Thoracic aorta (tissue), 2 donors: Measurements from ENCODE around the gene SMYD2. TPM values are rescaled to one million over a fixed set of nuclear protein-coding genes. Genes with fewer than 3 reads are reported as not detected.

Source experiments
- ATAC-seq: fragments of 150-250 bp; one replicate; pipeline ENCODE4 v1.8.0; 2017; ENCODE audit warnings: low read depth; ENCODE audit not compliant: insufficient number of reproducible peaks, low FRiP score
- DNase-seq: peaks from one replicate; pipeline ENCODE4 v3.0.0-alpha.2; 2020; ENCODE audit warnings: low spot score
- H3K27ac ChIP-seq, 2 donors: fragments of 200-600 bp; sonication (generic); 1 replicate in 1 of 2; 2 replicates in 1 of 2; pipeline ENCODE4 v1.5.1; 2016; ENCODE audit warnings: mild to moderate bottlenecking in 2 of 2, moderate library complexity in 2 of 2
- H3K27me3 ChIP-seq: fragments of 200-600 bp; sonication (generic); replicated peaks from 2 replicates; pipeline ENCODE4 v1.6.0; 2016; ENCODE audit warnings: mild to moderate bottlenecking; ENCODE audit not compliant: insufficient read depth
- H3K36me3 ChIP-seq: fragments of 200-600 bp; sonication (generic); one replicate; pipeline ENCODE4 v1.5.1; 2016
- H3K4me1 ChIP-seq, 2 donors: fragments of 200-600 bp; sonication (generic); 1 replicate in 1 of 2; 2 replicates in 1 of 2; pipeline versions ENCODE4 v1.5.1 to v1.6.0; 2016; ENCODE audit warnings: low read depth in 2 of 2, mild to moderate bottlenecking in 1 of 2; ENCODE audit not compliant: control insufficient read depth in 1 of 2
- H3K4me3 ChIP-seq: fragments of 200-600 bp; sonication (generic); 2 replicates; pipeline ENCODE4 v1.5.1; 2016; ENCODE audit warnings: mild to moderate bottlenecking
- H3K9me3 ChIP-seq: fragments of 200-600 bp; sonication (generic); 2 replicates; pipeline ENCODE4 v1.5.1; 2016
- total RNA-seq, 2 donors: library from RNA; depleted of rRNA; stranded (reverse); fragments of >200 nt; gene quantifications; one replicate each; pipeline versions ENCODE4 v1.1.0 to v1.2.3, GENCODE V29; 2016
- TF ChIP-seq, protein P1 (sequence below): fragments of 200-600 bp; sonication (generic); IDR thresholded peaks from one replicate; pipeline ENCODE4 v1.5.1; 2019; ENCODE audit warnings: antibody characterized with exemption

Gene SMYD2
- total RNA-seq, 2 donors from 2014 or later, result 10.9 to 13.4 TPM

DNA sequence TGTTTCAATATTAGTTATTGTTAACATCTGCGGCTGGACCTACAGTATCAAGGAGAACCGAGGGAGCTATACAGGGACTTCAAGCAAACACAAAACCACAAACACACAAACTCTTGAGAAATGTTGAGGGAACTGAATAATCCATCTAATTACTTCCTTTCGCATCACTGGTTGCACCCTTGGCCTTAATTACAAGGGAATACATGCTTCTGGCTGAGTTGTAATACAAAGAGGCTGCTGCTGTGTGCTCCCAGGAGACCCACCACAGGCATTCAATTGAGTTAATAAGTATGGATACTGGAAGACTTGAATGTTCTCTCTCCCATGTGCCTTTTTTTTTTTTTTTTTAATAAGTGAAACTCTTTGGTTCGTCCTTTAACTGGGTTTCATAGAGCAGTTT is 16.8 kb upstream of the SMYD2 start:
- H3K27me3 ChIP-seq, result peaks cover 6% of the 10 kb centered on the region
- H3K4me3 ChIP-seq, result no peak overlapping the region
- TF ChIP-seq, protein P1, sequence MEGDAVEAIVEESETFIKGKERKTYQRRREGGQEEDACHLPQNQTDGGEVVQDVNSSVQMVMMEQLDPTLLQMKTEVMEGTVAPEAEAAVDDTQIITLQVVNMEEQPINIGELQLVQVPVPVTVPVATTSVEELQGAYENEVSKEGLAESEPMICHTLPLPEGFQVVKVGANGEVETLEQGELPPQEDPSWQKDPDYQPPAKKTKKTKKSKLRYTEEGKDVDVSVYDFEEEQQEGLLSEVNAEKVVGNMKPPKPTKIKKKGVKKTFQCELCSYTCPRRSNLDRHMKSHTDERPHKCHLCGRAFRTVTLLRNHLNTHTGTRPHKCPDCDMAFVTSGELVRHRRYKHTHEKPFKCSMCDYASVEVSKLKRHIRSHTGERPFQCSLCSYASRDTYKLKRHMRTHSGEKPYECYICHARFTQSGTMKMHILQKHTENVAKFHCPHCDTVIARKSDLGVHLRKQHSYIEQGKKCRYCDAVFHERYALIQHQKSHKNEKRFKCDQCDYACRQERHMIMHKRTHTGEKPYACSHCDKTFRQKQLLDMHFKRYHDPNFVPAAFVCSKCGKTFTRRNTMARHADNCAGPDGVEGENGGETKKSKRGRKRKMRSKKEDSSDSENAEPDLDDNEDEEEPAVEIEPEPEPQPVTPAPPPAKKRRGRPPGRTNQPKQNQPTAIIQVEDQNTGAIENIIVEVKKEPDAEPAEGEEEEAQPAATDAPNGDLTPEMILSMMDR, result no peak
- no peaks in the 10 kb centered on the region for H3K36me3 ChIP-seq
- no peak for ATAC-seq
- no peaks in the 10 kb centered on the region for H3K9me3 ChIP-seq
- no peak overlapping the region for H3K27ac ChIP-seq
- H3K4me1 ChIP-seq, result peaks cover 0 to 4% of the 10 kb centered on the region in 2 donors
- no peak for DNase-seq

DNA sequence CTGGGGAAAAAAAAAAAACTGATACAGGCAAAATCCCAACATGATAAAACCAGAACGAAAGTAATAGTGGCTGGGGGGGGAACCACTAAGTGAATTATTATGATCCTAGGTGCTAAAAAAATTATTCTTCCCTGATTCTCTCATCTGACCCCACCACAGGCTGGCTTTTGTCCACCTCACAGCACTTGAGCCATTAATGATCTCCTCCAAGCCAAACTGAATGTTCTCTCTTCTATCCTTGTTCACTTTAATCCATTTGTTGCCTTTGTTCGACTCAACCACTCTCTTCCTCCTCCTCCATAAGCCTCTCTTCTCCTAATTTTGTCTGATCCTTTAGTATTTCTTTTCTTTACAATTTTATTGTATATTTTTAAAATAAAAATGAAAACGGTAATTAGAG is 16.0 kb upstream of the SMYD2 start:
- no peak for ATAC-seq

DNA sequence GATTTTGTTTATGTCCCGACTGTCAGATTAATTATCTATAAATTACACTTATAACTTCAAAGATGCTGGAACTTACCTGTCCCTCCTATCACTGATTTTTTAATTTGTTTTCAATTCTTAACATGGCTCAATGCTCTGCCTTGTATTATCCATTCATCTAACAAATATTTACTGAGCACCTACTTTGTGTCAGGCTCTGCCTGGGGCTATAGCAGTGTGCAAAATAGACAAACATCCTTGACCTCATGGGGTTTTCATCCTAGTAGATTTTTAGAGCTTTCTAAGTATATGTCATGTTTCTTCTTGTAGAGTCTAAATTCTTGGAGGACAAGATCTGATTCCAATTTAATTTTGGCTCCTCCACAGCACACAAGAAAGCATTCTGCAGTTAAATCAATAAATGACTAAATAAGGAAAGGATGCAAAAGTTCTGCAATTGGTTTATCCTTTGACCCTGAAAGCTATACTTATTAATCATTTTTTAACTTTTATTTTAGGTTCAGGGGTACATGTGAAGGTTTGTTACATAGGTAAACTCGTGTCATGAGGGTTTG is 10.8 kb upstream of the SMYD2 start:
- H3K27me3 ChIP-seq, result peaks cover 6% of the 10 kb centered on the region

More for the DNA sequence above, 16.0 kb upstream of the SMYD2 start:
- no peaks in the 10 kb centered on the region for H3K9me3 ChIP-seq
- peaks cover 6% of the 10 kb centered on the region for H3K27me3 ChIP-seq
- no peaks in the 10 kb centered on the region for H3K36me3 ChIP-seq
- H3K4me1 ChIP-seq, result peaks cover 0 to 4% of the 10 kb centered on the region in 2 donors
- H3K4me3 ChIP-seq, result no peak overlapping the region
- no peak for DNase-seq
- no peak overlapping the region for H3K27ac ChIP-seq
- TF ChIP-seq, protein P1, result no peak

DNA sequence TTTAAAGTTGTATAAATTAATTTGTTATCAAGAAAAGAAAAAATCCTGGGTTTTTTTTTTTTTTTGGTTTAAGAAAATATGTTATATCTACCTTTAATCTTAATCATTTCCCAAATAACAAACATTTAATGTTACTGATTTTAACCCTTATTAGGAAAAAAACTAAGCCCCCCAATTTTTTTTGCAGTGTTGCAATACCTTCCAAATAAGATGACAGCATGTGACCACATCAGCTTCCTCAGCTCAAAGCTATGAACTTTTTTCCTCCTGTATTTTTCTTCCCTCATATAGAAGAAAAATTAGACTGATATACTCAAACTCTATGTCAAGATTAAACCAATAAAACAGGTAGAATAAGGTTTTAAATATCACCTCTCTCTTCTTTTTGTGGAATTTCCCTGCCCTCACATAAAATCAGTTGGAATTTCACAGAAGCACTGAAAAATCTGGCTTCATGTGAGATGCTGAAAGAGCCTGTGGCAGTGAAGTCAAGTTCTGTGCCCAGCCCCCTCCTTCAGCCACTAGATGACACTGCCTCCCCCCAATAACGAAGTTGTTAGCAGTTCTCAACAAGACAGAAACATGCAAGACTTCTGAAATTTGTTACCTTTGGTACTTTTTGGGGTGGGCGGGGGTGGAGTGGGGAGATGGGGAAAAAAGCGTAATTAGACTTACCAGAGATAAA is 9.6 kb upstream of the SMYD2 start:
- TF ChIP-seq, protein P1, result no peak
- no peaks in the 10 kb centered on the region for H3K36me3 ChIP-seq
- no peaks in the 10 kb centered on the region for H3K9me3 ChIP-seq
- H3K27ac ChIP-seq, result no peak overlapping the region
- peaks cover 6% of the 10 kb centered on the region for H3K27me3 ChIP-seq
- no peak overlapping the region for H3K4me3 ChIP-seq
- DNase-seq (no peak), ATAC-seq (no peak)
- no peaks in the 10 kb centered on the region for H3K4me1 ChIP-seq

More for the DNA sequence above, 10.8 kb upstream of the SMYD2 start:
- H3K9me3 ChIP-seq, result no peaks in the 10 kb centered on the region
- H3K36me3 ChIP-seq, result no peaks in the 10 kb centered on the region
- ATAC-seq (no peak), DNase-seq (no peak)
- TF ChIP-seq, protein P1, result no peak
- no peak overlapping the region for H3K4me3 ChIP-seq
- H3K27ac ChIP-seq, result no peak overlapping the region
- no peaks in the 10 kb centered on the region for H3K4me1 ChIP-seq

DNA sequence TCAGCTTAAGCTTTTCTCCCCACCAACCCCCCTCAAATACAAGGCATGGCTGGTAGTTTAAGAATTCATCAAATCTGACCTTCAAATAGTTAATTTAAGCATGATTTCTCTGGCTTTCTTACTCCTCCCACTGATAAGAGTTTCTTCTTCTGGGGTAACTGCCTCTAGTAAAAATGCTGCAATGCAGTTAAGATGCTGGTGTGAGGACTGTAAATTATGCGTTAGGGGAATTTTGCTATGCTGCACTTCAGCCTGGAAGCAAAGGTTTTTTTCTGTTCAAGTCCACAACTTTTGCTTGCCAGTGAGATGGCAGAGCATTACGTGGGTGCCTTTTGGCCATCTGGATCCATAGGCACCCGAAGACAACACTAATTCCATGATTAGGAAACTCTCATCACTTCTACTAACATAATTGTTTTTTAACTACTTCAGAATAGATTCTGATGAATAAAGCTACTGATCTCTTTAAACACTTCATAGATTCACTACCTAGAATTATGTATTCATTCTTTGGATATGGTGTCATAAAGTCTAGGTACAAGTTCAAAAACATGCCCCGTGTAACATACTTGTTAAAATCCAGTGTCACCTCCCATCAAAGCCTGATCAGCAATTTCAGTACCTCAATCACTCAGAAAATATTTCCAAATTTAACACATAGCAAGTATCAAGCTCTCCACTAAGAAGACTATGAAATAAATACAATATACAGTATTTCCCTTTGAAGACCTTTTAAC is 8.8 kb upstream of the SMYD2 start:
- Histone ChIP-seq H3K36me3 (no peaks in the 10 kb centered on the region), H3K4me1 (no peaks in the 10 kb centered on the region), H3K4me3 (no peak overlapping the region), H3K9me3 (no peaks in the 10 kb centered on the region), H3K27ac (no peak overlapping the region), H3K27me3 (peaks cover 6% of the 10 kb centered on the region)
- DNase-seq, result no peak
- TF ChIP-seq, protein P1, result no peak
- ATAC-seq, result no peak
